GM21423 (cell line): ENCODE data around the gene SNHG17.
"Not testable (repeated sequence)": the region's sequence is repeated elsewhere in the genome, so short reads cannot be mapped to it uniquely, and the experiment has no call there.

Source experiments
- ATAC-seq: cut with Tn5 transposase; IDR thresholded peaks from one replicate; pipeline ENCODE4 v1.9.1; 2021; ENCODE audit warnings: mild to moderate bottlenecking, moderate library complexity; ENCODE audit not compliant: unreplicated experiment

The SNHG17 gene

GRCh38 chr20:38447931-38448675 is 13.0 kb upstream of the SNHG17 start:
- no peak for ATAC-seq

- ATAC-seq = no peak
These were observed 12.1 kb upstream of the SNHG17 start for GRCh38 chr20:38447251-38447661.

GRCh38 chr20:38446441-38447209 is 11.5 kb upstream of the SNHG17 start:
- peak; percentile 70 for ATAC-seq

- ATAC-seq = no peak
These were observed 10.8 kb upstream of the SNHG17 start for GRCh38 chr20:38445901-38446425.

GRCh38 chr20:38445381-38445796 is 10.3 kb upstream of the SNHG17 start:
- ATAC-seq = no peak

GRCh38 chr20:38441916-38442315 is 6.8 kb upstream of the SNHG17 start:
- no peak for ATAC-seq

- not testable (repeated sequence) for ATAC-seq
These were observed 6.0 kb upstream of the SNHG17 start for GRCh38 chr20:38441110-38441509.

- ATAC-seq = no peak
These were observed 2.7 kb upstream of the SNHG17 start for GRCh38 chr20:38437796-38438195.

GRCh38 chr20:38435555-38435939 is 419 bp upstream of the SNHG17 start:
- no peak for ATAC-seq

GRCh38 chr20:38434301-38434741 is 807 bp downstream of the SNHG17 start:
- ATAC-seq = no peak

- no peak for ATAC-seq
These were observed 1.7 kb downstream of the SNHG17 start for GRCh38 chr20:38433304-38433972.

GRCh38 chr20:38432870-38433269 is 2.3 kb downstream of the SNHG17 start:
- ATAC-seq = not testable (repeated sequence)

- no peak for ATAC-seq
These were observed 2.8 kb downstream of the SNHG17 start for GRCh38 chr20:38432292-38432691.

GRCh38 chr20:38430679-38431325 is 4.3 kb downstream of the SNHG17 start:
- no peak for ATAC-seq

- no peak for ATAC-seq
These were observed 5.8 kb downstream of the SNHG17 start for GRCh38 chr20:38429301-38429700.

- no peak for ATAC-seq
These were observed 6.3 kb downstream of the SNHG17 start for GRCh38 chr20:38428800-38429199.

GRCh38 chr20:38427655-38428023 is 7.5 kb downstream of the SNHG17 start:
- ATAC-seq = no peak

- no peak for ATAC-seq
These were observed 8.9 kb downstream of the SNHG17 start for GRCh38 chr20:38426006-38426897.

- ATAC-seq = no peak
These were observed 10.7 kb downstream of the SNHG17 start for GRCh38 chr20:38424401-38424800.

GRCh38 chr20:38423541-38423940 is 11.6 kb downstream of the SNHG17 start:
- ATAC-seq = no peak
